HEK293 (cell line): Measurements from ENCODE around the gene GAST.
A peak's percentile ranks its signal among the peaks of the same experiment; 100 is the strongest.

Source experiments
- CTCF ChIP-seq: fragments of 450-650 bp; formaldehyde crosslinking; IDR thresholded peaks from 2 replicates; pipeline ENCODE4 v1.5.1; 2016; ENCODE audit warnings: missing biosample characterization, missing genetic modification characterization
- HOXA7 ChIP-seq: sonication (generic); formaldehyde crosslinking; IDR thresholded peaks from 2 replicates; pipeline ENCODE4 v1.8.1; 2022; ENCODE audit warnings: missing genetic modification reagents, borderline replicate concordance
- HOXD13 ChIP-seq: sonication (generic); formaldehyde crosslinking; IDR thresholded peaks from 2 replicates; pipeline ENCODE4 v1.8.0; 2022; ENCODE audit warnings: missing genetic modification reagents, borderline replicate concordance
- KLF1 ChIP-seq: fragments of 450-650 bp; formaldehyde crosslinking; IDR thresholded peaks from 2 replicates; pipeline ENCODE4 v1.5.1; 2016; ENCODE audit warnings: missing biosample characterization, missing genetic modification characterization
- OVOL3 ChIP-seq: fragments of 450-650 bp; formaldehyde crosslinking; IDR thresholded peaks from 2 replicates; pipeline ENCODE4 v1.5.1; 2016; ENCODE audit warnings: missing biosample characterization, missing genetic modification characterization
- PBX3 ChIP-seq: sonication (generic); formaldehyde crosslinking; IDR thresholded peaks from 2 replicates; pipeline ENCODE4 v1.8.1; 2022; ENCODE audit warnings: mild to moderate bottlenecking, moderate library complexity, missing genetic modification reagents
- SETDB1 ChIP-seq: IDR thresholded peaks from one replicate; pipeline ENCODE4 v1.6.1; 2017; ENCODE audit warnings: mild to moderate bottlenecking, low read length, moderate library complexity, mixed read lengths; ENCODE audit not compliant: insufficient read length
- ZBTB17 ChIP-seq: fragments of 450-650 bp; formaldehyde crosslinking; IDR thresholded peaks from 2 replicates; pipeline ENCODE4 v1.5.1; 2016; ENCODE audit warnings: missing biosample characterization, missing genetic modification characterization
- ZFP37 ChIP-seq: fragments of 450-650 bp; formaldehyde crosslinking; IDR thresholded peaks from 2 replicates; pipeline ENCODE4 v1.5.1; 2016; ENCODE audit warnings: missing biosample characterization, missing genetic modification characterization
- ZNF138 ChIP-seq: fragments of 450-650 bp; formaldehyde crosslinking; IDR thresholded peaks from 2 replicates; pipeline ENCODE4 v1.5.1; 2016; ENCODE audit warnings: missing biosample characterization, missing genetic modification characterization, borderline replicate concordance
- ZNF19 ChIP-seq: fragments of 450-650 bp; formaldehyde crosslinking; IDR thresholded peaks from 2 replicates; pipeline ENCODE4; 2016; ENCODE audit warnings: missing biosample characterization, missing genetic modification characterization, low read depth
- ZNF211 ChIP-seq: fragments of 450-650 bp; formaldehyde crosslinking; IDR thresholded peaks from 2 replicates; pipeline ENCODE4 v1.5.1; 2016; ENCODE audit warnings: low read depth, missing biosample characterization, missing genetic modification characterization
- ZNF248 ChIP-seq: fragments of 450-650 bp; formaldehyde crosslinking; IDR thresholded peaks from 2 replicates; pipeline ENCODE4 v1.5.1; 2017; ENCODE audit warnings: missing biosample characterization, missing genetic modification characterization
- ZNF274 ChIP-seq, 2 experiments: fragments of 200-500 bp in 1 of 2; fragments of 450-650 bp in 1 of 2; sonication (Bioruptor generic) in 1 of 2; formaldehyde crosslinking in 1 of 2; IDR thresholded peaks; 2 replicates each; pipeline versions ENCODE4 v1.5.1 to v1.6.1; 2014 to 2016; ENCODE audit warnings: borderline replicate concordance in 1 of 2, inconsistent platforms in 1 of 2, low read length in 1 of 2, missing biosample characterization in 1 of 2, missing genetic modification characterization in 1 of 2
- ZNF335 ChIP-seq: fragments of 450-650 bp; formaldehyde crosslinking; conservative IDR thresholded peaks from 2 replicates; pipeline ENCODE4 v1.5.1; 2016; ENCODE audit warnings: missing biosample characterization, missing genetic modification characterization
- ZNF341 ChIP-seq: fragments of 450-650 bp; formaldehyde crosslinking; IDR thresholded peaks from 2 replicates; pipeline ENCODE4; 2016; ENCODE audit warnings: low read depth, missing biosample characterization, missing genetic modification characterization
- ZNF416 ChIP-seq: fragments of 450-650 bp; formaldehyde crosslinking; IDR thresholded peaks from 2 replicates; pipeline ENCODE4 v1.5.1; 2016; ENCODE audit warnings: missing biosample characterization, missing genetic modification characterization
- ZNF426 ChIP-seq: fragments of 450-650 bp; formaldehyde crosslinking; IDR thresholded peaks from 2 replicates; pipeline ENCODE4 v1.5.1; 2017; ENCODE audit warnings: missing biosample characterization, missing genetic modification characterization, mild to moderate bottlenecking, inconsistent platforms, moderate library complexity
- ZNF433 ChIP-seq: fragments of 450-650 bp; formaldehyde crosslinking; IDR thresholded peaks from 2 replicates; pipeline ENCODE4 v1.5.1; 2016; ENCODE audit warnings: missing biosample characterization, missing genetic modification characterization, low read depth
- ZNF529 ChIP-seq: fragments of 450-650 bp; formaldehyde crosslinking; IDR thresholded peaks from 2 replicates; pipeline ENCODE4 v1.5.1; 2017; ENCODE audit warnings: missing genetic modification characterization, missing biosample characterization; ENCODE audit not compliant: insufficient replicate concordance
- ZNF558 ChIP-seq: fragments of 450-650 bp; formaldehyde crosslinking; IDR thresholded peaks from 2 replicates; pipeline ENCODE4 v1.5.1; 2016; ENCODE audit warnings: missing biosample characterization, missing genetic modification characterization
- ZNF704 ChIP-seq: fragments of 450-650 bp; formaldehyde crosslinking; IDR thresholded peaks from 2 replicates; pipeline ENCODE4 v1.5.1; 2016; ENCODE audit warnings: missing biosample characterization, missing genetic modification characterization
- ZNF792 ChIP-seq: fragments of 450-650 bp; formaldehyde crosslinking; IDR thresholded peaks from 2 replicates; pipeline ENCODE4 v1.5.1; 2016; ENCODE audit warnings: missing biosample characterization, missing genetic modification characterization
- ZNF837 ChIP-seq: fragments of 450-650 bp; formaldehyde crosslinking; IDR thresholded peaks from 2 replicates; pipeline ENCODE4 v1.5.1; 2016; ENCODE audit warnings: missing biosample characterization, missing genetic modification characterization
- TF ChIP-seq, protein P1 (sequence below): fragments of 450-650 bp; formaldehyde crosslinking; IDR thresholded peaks from 2 replicates; pipeline ENCODE4 v1.5.1; 2016; ENCODE audit warnings: missing biosample characterization, missing genetic modification characterization
- TF ChIP-seq, protein P2 (sequence below): fragments of 450-650 bp; formaldehyde crosslinking; IDR thresholded peaks from 2 replicates; pipeline ENCODE4 v1.5.1; 2016; ENCODE audit warnings: missing biosample characterization, missing genetic modification characterization, borderline replicate concordance
- TF ChIP-seq, protein P3 (sequence below): fragments of 450-650 bp; formaldehyde crosslinking; IDR thresholded peaks from 2 replicates; pipeline ENCODE4 v1.5.1; 2016; ENCODE audit warnings: missing biosample characterization, missing genetic modification characterization

The GAST gene

DNA sequence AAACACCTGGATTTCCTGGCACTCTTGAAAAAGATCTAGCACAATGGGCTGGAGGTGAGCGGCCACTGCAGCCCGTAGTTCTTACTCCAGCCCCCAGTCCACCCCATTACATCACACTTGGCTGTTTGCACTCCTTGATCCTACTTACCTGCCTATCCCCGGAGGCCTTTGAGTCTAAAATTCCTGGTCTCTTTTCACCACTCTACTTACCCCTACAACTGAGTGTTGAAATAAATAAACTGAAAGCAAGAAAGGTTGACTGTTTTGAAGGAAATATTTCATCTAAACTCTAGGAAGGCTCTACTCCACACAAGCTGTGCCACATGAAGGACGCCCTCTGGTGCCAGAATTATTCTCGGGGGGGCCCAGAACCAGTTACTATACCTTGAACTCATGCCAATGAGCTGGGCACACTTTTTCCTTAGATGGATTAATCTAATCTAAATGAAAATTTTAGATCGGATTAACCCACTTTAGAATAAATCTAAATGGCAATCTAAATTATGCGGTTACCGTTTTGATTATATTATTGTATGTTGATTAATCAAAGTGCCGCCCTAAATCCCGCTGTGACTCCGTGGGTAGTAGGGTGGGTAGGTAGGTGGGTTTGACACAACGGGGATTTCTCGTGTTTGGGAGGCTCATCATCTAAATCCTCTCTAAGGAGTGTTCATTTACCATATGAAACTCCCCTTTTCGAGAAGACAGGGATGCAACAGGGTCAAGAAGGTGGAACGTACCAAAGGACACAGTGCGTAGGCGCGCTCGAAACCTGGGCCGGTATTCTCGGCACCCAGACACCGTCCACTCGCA, 24.1 kb upstream of the GAST start (continued):
- no peak for TF ChIP-seq HOXD13
- 0 out of 2 replicates have a peak, but pooled peaks have one; percentile 72 for TF ChIP-seq ZFP37 (tag by site-specific recombination)
- TF ChIP-seq ZNF426 (tag by site-specific recombination): no peak
- TF ChIP-seq, protein P1, sequence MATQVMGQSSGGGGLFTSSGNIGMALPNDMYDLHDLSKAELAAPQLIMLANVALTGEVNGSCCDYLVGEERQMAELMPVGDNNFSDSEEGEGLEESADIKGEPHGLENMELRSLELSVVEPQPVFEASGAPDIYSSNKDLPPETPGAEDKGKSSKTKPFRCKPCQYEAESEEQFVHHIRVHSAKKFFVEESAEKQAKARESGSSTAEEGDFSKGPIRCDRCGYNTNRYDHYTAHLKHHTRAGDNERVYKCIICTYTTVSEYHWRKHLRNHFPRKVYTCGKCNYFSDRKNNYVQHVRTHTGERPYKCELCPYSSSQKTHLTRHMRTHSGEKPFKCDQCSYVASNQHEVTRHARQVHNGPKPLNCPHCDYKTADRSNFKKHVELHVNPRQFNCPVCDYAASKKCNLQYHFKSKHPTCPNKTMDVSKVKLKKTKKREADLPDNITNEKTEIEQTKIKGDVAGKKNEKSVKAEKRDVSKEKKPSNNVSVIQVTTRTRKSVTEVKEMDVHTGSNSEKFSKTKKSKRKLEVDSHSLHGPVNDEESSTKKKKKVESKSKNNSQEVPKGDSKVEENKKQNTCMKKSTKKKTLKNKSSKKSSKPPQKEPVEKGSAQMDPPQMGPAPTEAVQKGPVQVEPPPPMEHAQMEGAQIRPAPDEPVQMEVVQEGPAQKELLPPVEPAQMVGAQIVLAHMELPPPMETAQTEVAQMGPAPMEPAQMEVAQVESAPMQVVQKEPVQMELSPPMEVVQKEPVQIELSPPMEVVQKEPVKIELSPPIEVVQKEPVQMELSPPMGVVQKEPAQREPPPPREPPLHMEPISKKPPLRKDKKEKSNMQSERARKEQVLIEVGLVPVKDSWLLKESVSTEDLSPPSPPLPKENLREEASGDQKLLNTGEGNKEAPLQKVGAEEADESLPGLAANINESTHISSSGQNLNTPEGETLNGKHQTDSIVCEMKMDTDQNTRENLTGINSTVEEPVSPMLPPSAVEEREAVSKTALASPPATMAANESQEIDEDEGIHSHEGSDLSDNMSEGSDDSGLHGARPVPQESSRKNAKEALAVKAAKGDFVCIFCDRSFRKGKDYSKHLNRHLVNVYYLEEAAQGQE (tag by site-specific recombination): 0 out of 2 replicates have a peak, but pooled peaks have one; percentile 34
- TF ChIP-seq ZNF837 (tag by site-specific recombination): no peak
- TF ChIP-seq CTCF: peak; percentile 69
- TF ChIP-seq ZNF341 (tag by site-specific recombination): no peak; the same call in 1 of the 2 replicates
- no peak for TF ChIP-seq ZNF416 (tag by site-specific recombination)
- TF ChIP-seq, protein P2, sequence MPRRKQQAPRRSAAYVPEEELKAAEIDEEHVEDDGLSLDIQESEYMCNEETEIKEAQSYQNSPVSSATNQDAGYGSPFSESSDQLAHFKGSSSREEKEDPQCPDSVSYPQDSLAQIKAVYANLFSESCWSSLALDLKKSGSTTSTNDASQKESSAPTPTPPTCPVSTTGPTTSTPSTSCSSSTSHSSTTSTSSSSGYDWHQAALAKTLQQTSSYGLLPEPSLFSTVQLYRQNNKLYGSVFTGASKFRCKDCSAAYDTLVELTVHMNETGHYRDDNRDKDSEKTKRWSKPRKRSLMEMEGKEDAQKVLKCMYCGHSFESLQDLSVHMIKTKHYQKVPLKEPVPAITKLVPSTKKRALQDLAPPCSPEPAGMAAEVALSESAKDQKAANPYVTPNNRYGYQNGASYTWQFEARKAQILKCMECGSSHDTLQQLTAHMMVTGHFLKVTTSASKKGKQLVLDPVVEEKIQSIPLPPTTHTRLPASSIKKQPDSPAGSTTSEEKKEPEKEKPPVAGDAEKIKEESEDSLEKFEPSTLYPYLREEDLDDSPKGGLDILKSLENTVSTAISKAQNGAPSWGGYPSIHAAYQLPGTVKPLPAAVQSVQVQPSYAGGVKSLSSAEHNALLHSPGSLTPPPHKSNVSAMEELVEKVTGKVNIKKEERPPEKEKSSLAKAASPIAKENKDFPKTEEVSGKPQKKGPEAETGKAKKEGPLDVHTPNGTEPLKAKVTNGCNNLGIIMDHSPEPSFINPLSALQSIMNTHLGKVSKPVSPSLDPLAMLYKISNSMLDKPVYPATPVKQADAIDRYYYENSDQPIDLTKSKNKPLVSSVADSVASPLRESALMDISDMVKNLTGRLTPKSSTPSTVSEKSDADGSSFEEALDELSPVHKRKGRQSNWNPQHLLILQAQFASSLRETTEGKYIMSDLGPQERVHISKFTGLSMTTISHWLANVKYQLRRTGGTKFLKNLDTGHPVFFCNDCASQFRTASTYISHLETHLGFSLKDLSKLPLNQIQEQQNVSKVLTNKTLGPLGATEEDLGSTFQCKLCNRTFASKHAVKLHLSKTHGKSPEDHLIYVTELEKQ (tag by site-specific recombination): no peak
- peak; percentile 81 for TF ChIP-seq ZNF335 (tag by site-specific recombination)
- no peak for TF ChIP-seq ZBTB17 (tag by site-specific recombination)
- TF ChIP-seq ZNF138 (tag by site-specific recombination): no peak
- TF ChIP-seq ZNF433 (tag by site-specific recombination): no peak
- TF ChIP-seq, protein P3, sequence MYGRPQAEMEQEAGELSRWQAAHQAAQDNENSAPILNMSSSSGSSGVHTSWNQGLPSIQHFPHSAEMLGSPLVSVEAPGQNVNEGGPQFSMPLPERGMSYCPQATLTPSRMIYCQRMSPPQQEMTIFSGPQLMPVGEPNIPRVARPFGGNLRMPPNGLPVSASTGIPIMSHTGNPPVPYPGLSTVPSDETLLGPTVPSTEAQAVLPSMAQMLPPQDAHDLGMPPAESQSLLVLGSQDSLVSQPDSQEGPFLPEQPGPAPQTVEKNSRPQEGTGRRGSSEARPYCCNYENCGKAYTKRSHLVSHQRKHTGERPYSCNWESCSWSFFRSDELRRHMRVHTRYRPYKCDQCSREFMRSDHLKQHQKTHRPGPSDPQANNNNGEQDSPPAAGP (tag by site-specific recombination): peak; percentile 52; the same call in 1 of the 2 replicates
- no peak for TF ChIP-seq ZNF211 (tag by site-specific recombination)
- no peak for TF ChIP-seq ZNF248 (tag by site-specific recombination)
- TF ChIP-seq ZNF704 (tag by site-specific recombination): no peak
- no peak for TF ChIP-seq ZNF274 (IDR thresholded peaks at IDR 0.05; ENCODE audit: low read length)
- no peak for TF ChIP-seq ZNF274 (tag by site-specific recombination; IDR thresholded peaks at IDR 0.05; ENCODE audit: borderline replicate concordance)
- TF ChIP-seq ZNF792 (tag by site-specific recombination): no peak
- no peak for TF ChIP-seq ZNF19
- TF ChIP-seq OVOL3 (tag by site-specific recombination): no peak
- no peak for TF ChIP-seq PBX3 (CRISPR knock-in tag)
- no peak for TF ChIP-seq SETDB1
- TF ChIP-seq KLF1 (tag by site-specific recombination): no peak
- TF ChIP-seq ZNF529 (tag by site-specific recombination): no peak
- no peak for TF ChIP-seq HOXA7 (CRISPR knock-in tag)
- TF ChIP-seq ZNF558 (tag by site-specific recombination): no peak
